Skeletal muscle satellite cell (primary cell): ENCODE data around the gene CARNS1.
A peak's percentile ranks its signal among the peaks of the same experiment; 100 is the strongest.

Experiments used
- H3K27me3 ChIP-seq: 2 replicates; pipeline ENCODE4 v1.7.0; 2013; ENCODE audit warnings: low read length; ENCODE audit not compliant: control insufficient read depth, insufficient read depth
- H3K36me3 ChIP-seq: 2 replicates; pipeline ENCODE4 v1.7.0; 2013; ENCODE audit warnings: mild to moderate bottlenecking, control low read depth, low read length; ENCODE audit not compliant: insufficient read depth
- H3K4me1 ChIP-seq: 2 replicates; pipeline ENCODE4 v1.7.0; 2013; ENCODE audit warnings: low read length; ENCODE audit not compliant: control insufficient read depth, insufficient read depth
- H3K4me2 ChIP-seq: 2 replicates; pipeline ENCODE4 v1.7.0; 2013; ENCODE audit warnings: mild to moderate bottlenecking, low read length
- H3K4me3 ChIP-seq: 2 replicates; pipeline ENCODE4 v1.7.0; 2013; ENCODE audit warnings: low read length
- H3K9ac ChIP-seq: 2 replicates; pipeline ENCODE4 v1.7.0; 2013; ENCODE audit warnings: mild to moderate bottlenecking, low read depth, low read length, moderate library complexity
- H3K9me3 ChIP-seq: replicated peaks from 2 replicates; pipeline ENCODE4 v1.7.0; 2013; ENCODE audit warnings: mild to moderate bottlenecking, control low read depth, low read length

CARNS1 gene

DNA sequence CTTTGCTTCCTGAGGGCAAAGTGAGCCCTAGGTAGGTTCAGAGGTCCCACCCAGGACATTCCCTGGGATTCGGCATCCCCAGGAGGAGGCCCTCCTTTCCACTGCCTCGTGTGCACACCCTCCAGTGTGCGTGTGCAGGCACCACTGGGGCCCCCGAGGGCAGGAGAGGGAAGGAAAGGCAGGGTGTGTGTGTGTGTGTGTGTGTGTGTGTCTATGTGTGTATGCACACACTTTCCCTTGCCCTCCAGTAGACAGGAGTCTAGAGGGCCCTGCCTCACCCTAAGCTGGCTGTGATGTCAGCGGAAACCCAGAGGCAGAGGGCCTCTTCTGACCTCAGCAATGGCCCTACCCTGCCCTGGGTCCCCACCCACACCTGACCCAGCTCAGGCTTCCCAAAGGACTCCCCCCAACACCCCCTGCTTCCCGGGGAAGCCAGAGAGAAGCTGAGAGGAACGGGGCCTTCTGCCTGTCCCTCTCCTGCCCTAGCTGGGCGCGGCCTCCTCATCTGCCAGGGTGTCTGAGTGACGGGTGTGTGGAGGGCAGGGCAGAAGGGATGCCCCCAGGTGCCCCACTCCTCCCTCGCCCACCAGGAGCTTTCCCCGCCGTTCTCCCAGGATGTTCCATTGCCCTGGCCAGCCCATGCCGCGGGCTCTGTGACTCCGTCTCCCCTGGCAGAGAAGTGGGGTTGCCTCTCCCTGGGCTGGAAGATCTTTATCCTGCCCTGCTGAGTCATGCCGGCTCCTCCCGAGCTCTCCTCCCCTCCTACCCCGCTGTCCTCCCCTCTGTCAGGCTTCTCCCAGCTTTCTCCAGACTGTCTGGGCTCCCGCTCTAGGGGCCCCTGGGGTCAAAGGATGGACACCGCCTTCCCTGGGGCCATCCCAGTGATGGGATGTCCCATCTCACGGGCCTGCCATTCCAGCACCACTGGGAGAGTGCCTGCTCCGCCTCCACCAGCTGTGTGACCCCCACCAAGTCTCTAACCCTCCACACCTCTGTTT, 36.1 kb upstream of the CARNS1 start:
- Histone ChIP-seq H3K36me3 (no peaks in the 10 kb centered on the region), H3K27me3 (no peaks in the 10 kb centered on the region), H3K4me1 (peaks cover 54% of the 10 kb centered on the region), H3K4me3 (no peak overlapping the region), H3K9me3 (no peaks in the 10 kb centered on the region), H3K4me2 (peak overlapping the region; percentile 36), H3K9ac (peak overlapping the region; percentile 39)

DNA sequence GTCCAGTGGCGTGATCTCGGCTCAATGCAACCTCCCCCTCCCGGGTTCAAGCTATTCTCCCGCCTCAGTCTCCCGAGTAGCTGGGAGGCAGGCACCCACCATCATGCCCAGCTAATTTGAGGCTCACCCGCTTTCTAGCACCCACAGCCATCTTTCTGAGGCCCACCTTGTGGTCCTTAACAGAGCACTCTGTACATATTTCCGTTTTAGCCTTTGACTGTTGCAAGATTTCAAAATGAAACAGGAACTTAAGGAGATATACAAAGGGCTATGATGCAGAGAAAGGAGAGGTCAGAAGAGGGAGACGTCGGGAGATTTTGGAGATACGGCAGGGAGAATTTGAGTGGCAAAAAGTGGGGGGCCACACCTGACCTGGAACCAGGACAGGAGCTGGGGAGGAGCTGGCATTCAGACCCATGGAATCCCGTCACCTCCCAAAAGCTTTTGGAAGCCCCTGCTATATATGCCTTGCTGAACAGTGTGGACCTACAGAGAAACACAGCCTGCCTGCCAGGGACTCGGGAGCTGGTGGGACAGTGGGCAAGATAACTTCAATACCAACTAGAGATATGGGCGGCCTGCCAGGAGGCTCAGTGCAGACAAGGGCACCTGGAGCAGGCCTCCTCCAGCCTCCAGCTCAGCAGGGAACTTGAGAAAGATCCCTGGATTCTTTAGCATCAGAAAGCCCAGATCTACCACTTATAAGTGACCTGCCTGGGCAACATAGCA, 34.1 kb upstream of the CARNS1 start:
- Histone ChIP-seq H3K36me3 (no peaks in the 10 kb centered on the region), H3K4me1 (peaks cover 46% of the 10 kb centered on the region), H3K4me3 (no peak overlapping the region), H3K4me2 (no peak overlapping the region), H3K9ac (no peak overlapping the region), H3K9me3 (no peaks in the 10 kb centered on the region), H3K27me3 (no peaks in the 10 kb centered on the region)

DNA sequence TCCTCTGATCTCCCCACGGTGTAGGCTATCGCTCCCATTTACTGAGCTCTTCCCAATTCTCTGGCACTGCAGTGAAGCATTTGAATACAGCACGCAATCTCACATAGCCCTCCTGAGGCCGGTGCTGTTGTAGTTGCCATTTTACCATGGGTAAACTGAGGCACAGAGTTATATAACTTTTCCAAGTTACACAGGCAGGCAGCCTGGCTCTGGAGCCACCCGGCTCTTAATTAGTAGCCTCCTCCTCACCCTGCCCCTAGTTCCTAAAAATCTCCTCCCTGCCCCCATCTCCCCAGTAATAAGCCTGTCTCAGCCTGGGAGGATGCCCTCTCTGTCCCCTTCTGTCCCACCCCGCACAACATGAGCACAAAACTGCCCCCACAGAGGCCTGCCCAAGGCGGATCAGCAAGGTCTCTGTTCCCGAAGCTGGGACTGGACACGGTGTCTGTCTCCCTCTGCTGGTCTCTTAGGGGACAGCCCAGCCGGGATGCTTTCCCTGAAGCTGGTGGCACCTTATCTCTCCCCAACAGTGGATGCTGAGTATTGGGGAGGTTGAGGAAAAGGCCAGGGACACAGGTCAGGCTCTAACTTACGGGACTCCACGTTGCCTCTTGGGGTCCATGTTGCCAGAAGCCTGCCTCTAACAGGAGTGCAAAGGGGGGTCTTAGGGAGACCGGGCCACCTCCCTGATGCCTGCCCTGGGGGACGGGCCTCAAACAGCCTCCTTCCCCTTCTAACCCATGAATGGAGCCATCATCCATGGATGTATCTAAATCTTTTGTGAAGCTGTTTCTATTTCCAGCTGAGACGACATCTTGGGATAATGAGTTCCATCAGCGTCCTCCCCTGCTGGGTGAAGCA, 33.0 kb upstream of the CARNS1 start:
- Histone ChIP-seq H3K9me3 (no peaks in the 10 kb centered on the region), H3K36me3 (no peaks in the 10 kb centered on the region), H3K27me3 (no peaks in the 10 kb centered on the region), H3K4me1 (peaks cover 38% of the 10 kb centered on the region), H3K4me3 (no peak overlapping the region), H3K4me2 (no peak overlapping the region), H3K9ac (no peak overlapping the region)

DNA sequence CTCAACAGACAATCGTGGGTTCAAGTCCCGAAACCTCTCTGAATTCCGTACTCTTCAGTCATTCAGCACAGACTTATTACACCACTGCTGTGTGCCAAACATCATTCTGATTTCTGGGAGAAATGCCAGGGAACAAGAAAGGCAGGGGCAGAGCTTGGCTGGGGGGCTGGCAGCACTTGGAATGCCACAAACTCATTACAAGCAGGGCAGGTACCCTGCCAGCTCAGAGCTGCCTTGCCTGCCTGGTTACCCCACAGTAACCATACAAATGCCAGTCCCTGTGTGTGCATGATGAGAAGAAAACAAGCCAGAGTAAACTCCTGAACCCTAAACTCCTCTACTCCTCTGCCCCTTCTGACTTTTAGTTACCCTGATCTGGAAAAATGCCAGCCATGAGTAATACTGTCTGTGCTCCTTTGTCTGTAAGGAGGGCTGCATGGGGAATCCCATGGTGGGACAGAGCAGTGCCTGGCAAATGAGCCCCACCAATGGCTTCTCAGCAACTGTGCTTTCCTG, 30.6 kb upstream of the CARNS1 start:
- peaks cover 17% of the 10 kb centered on the region for H3K4me1 ChIP-seq
- peak overlapping the region; percentile 4 for H3K4me3 ChIP-seq
- no peaks in the 10 kb centered on the region for H3K36me3 ChIP-seq
- peak overlapping the region; percentile 51 for H3K4me2 ChIP-seq
- no peaks in the 10 kb centered on the region for H3K27me3 ChIP-seq
- no peak overlapping the region for H3K9ac ChIP-seq
- no peaks in the 10 kb centered on the region for H3K9me3 ChIP-seq

DNA sequence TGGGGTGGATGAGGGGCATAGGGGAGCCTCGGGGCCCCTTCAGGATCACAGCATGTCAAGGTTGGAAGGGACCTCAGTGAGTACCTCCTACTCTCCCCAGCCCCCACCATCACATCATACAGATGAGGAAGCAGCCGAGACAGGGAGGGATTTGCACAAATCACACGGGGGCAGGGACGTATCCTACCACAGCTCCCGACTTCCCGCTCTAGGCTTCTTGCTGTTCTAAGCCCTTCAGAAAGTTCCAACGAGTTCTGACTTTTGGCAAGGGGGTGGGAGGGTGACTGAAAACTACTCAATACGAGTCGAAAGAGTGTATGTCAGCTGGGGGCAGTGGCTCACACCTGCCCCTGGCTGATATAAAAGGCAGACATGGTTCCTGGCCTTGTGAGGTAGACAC, 28.4 kb upstream of the CARNS1 start:
- Histone ChIP-seq H3K9me3 (no peaks in the 10 kb centered on the region), H3K27me3 (no peaks in the 10 kb centered on the region), H3K36me3 (no peaks in the 10 kb centered on the region), H3K4me3 (no peak overlapping the region), H3K9ac (no peak overlapping the region), H3K4me1 (peaks cover 22% of the 10 kb centered on the region), H3K4me2 (no peak overlapping the region)

DNA sequence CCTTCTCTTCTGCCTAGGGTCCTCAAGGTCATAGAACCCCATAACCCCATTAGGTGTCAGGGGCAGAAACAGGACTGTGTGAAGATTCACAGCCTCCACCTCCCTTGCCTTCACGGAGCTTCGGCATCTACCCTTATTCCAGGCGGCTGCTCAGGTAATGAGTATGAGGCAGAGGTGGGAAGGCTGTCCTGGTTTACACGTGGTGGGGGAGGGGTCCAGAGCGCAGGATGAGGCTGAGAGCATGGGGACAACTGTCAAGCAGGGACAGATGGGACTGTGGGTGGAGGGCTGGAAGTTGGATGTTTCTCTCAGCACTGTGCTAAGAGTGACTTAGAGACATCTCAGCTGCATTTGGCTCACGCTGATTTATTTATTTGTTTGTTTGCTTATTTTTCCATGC, 28.0 kb upstream of the CARNS1 start:
- Histone ChIP-seq H3K4me3 (no peak overlapping the region), H3K9ac (no peak overlapping the region), H3K27me3 (no peaks in the 10 kb centered on the region), H3K4me1 (peaks cover 22% of the 10 kb centered on the region), H3K36me3 (no peaks in the 10 kb centered on the region), H3K4me2 (no peak overlapping the region), H3K9me3 (no peaks in the 10 kb centered on the region)

DNA sequence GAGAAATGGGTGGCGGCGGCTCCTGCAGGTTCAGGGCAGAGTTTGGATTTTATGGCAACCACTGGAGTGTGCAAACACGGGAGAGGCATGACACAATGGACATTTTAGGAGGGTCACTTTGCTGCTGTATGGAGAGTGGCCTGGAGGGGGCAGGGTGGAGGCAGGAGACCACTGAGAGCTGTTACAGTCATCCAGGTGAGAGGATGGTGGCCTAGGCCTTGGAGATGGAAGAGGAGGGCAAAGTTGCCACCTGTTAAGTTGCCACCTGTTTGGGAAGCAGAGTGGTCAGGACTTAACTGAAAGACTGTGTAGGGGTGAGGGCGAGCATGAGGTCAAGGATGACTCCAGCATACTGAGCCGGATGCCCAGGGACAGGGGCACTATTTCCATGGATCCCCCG, 26.0 kb upstream of the CARNS1 start:
- Histone ChIP-seq H3K4me2 (no peak overlapping the region), H3K27me3 (no peaks in the 10 kb centered on the region), H3K4me3 (no peak overlapping the region), H3K4me1 (peaks cover 22% of the 10 kb centered on the region), H3K9me3 (no peaks in the 10 kb centered on the region), H3K36me3 (no peaks in the 10 kb centered on the region), H3K9ac (no peak overlapping the region)

DNA sequence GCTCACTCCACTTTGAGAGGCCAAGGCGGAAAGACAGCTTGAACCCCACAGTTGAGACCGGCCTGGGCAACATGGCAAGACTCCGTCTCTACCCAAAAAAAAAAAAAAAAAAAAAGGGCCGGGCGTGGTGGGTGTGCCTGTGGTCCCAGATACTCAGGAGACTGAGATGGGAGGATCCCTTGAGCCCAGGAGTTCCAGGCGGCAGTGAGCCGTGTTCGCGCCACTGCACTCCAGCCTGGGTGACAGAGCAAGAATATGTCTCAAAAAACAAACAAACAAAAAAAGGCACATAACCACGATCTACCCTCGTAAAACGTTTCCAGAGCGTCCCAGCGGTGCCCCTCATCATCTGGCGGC, 24.6 kb upstream of the CARNS1 start:
- Histone ChIP-seq H3K9ac (peak overlapping the region; percentile 97), H3K27me3 (no peaks in the 10 kb centered on the region), H3K4me2 (peak overlapping the region; percentile 98), H3K9me3 (no peaks in the 10 kb centered on the region), H3K4me3 (peak overlapping the region; percentile 92), H3K36me3 (peaks cover 7% of the 10 kb centered on the region), H3K4me1 (peaks cover 11% of the 10 kb centered on the region)

DNA sequence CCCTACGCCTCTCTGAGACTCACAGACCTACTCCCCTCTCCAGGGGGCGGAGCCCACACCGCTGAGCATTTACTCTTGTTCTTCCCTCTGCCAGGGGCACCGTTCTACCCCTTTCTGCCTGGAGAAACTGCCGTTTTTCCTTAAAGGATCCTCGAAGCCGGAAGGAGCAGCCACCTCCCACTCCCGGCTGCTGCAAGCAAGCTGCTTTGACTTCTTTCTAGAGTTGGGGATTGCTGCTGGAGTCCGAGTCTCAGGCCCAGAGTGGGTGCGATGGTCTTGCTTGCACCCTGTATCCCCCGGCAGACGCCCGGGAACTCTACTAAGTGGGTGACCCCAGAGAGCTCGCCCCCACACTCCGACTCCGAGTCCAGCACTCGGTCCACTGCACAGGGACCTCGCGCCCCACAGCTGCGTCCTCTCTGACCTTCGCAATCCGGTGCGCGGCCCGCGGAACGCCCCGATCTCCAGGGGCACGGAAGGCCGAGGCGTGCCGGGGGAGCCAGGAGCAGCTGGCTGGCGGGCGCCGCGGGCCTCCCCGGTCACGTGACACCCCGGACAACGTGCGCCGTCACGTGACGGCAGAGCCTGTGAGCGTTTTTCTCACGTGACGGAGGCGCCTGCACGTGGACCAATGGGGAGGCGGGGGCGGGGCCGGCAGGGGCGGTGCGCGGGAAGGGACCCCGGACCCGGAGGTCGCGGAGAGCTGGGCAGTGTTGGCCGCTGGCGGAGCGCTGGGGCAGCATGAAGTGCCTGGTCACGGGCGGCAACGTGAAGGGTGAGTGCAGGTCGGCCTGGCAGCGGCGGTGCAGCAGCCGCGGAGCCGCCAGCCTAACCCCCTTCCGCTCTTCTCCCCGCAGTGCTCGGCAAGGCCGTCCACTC, 23.9 kb upstream of the CARNS1 start, which contains the start of gene RAD9A:
TSS of gene RAD9A (plus strand) at position 683 of the 879 bp plus-strand sequence. CDS start at position 742, 59 bp downstream.
- peak within 1 kb of the TSS; percentile 98 for H3K4me2 ChIP-seq
- no peaks in the 10 kb centered on the region for H3K9me3 ChIP-seq
- no peaks in the 10 kb centered on the region for H3K27me3 ChIP-seq
- H3K4me1 ChIP-seq = peaks cover 11% of the 10 kb centered on the region
- peak within 1 kb of the TSS; percentile 92 for H3K4me3 ChIP-seq
- H3K36me3 ChIP-seq = peaks cover 11% of the 10 kb centered on the region
- peak within 1 kb of the TSS; percentile 97 for H3K9ac ChIP-seq

DNA sequence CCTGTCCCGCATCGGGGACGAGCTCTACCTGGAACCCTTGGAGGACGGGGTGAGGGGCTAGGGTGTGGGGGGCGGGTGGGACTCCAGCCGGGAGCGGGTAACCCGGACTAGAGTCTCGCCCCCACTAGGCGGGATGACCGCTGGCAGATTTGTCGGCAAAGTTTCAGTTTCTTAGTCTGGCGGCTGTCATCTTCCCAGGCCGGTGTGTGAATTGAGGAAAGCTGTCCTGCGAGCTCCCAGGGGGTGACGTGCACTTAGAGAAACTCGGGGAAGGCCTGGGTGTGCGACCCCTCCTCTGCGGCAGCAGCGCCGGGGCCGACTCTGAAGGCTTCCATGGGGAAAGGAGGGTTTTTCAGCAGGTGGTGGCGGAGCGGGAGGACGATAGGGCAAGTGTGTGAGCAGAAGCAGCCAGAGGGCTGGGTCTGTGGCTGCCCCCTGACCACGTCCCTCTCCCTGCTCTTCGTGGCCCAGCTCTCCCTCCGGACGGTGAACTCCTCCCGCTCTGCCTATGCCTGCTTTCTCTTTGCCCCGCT, 23.2 kb upstream of the CARNS1 start:
- H3K27me3 ChIP-seq = no peaks in the 10 kb centered on the region
- no peaks in the 10 kb centered on the region for H3K9me3 ChIP-seq
- H3K36me3 ChIP-seq = peaks cover 12% of the 10 kb centered on the region
- H3K4me3 ChIP-seq = peak overlapping the region; percentile 92
- H3K9ac ChIP-seq = peak overlapping the region; percentile 97
- peak overlapping the region; percentile 98 for H3K4me2 ChIP-seq
- peaks cover 11% of the 10 kb centered on the region for H3K4me1 ChIP-seq
